Activated naive CD8-positive, alpha-beta T cell treated with anti-CD3 and anti-CD28 coated beads, Interleukin-2, amount 50 U/mL, for 24 hours (primary cell): ENCODE results near the gene ZNF28.
"Not testable (repeated sequence)": the region's sequence is repeated elsewhere in the genome, so short reads cannot be mapped to it uniquely, and the experiment has no call there.

Experiments used
- ATAC-seq: fragments of 150-1000 bp; cut with Tn5 transposase; one replicate; pipeline ENCODE4 v1.10.0; 2021
- DNase-seq: peaks from one replicate; pipeline ENCODE4 v3.0.0; 2021
- H3K27ac Mint-ChIP-seq: one replicate; pipeline ENCODE4 v1.8.0; 2021; ENCODE audit warnings: mild to moderate bottlenecking, mixed read lengths
- H3K27me3 Mint-ChIP-seq: one replicate; pipeline ENCODE4 v1.8.0; 2021; ENCODE audit warnings: mixed read lengths
- H3K36me3 Mint-ChIP-seq: one replicate; pipeline ENCODE4 v1.8.0; 2021; ENCODE audit warnings: low read depth, mixed read lengths
- H3K4me1 Mint-ChIP-seq: one replicate; pipeline ENCODE4 v1.8.0; 2021; ENCODE audit warnings: mixed read lengths
- H3K4me3 Mint-ChIP-seq: one replicate; pipeline ENCODE4 v1.8.0; 2021; ENCODE audit warnings: mild to moderate bottlenecking, moderate library complexity, mixed read lengths
- H3K9me3 Mint-ChIP-seq: one replicate; pipeline ENCODE4 v1.8.0; 2021; ENCODE audit warnings: mixed read lengths

The ZNF28 gene

GRCh38 chr19:52821204-52821960 lies at the start of gene ZNF28:
TSS of gene ZNF28 (minus strand) at chr19:52821633. CDS start at chr19:52817958, 3,675 bp downstream.
- H3K9me3 Mint-ChIP-seq: peaks cover 29% of the 10 kb centered on the region
- H3K27ac Mint-ChIP-seq: peak within 1 kb of the TSS; percentile 88
- peaks cover 11% of the 10 kb centered on the region for H3K4me1 Mint-ChIP-seq
- not testable (repeated sequence) for H3K27me3 Mint-ChIP-seq
- DNase-seq: peak; percentile 68
- peak within 1 kb of the TSS; percentile 95 for H3K4me3 Mint-ChIP-seq
- H3K36me3 Mint-ChIP-seq: peaks cover 35% of the 10 kb centered on the region
- ATAC-seq: peak; percentile 97

GRCh38 chr19:52868031-52868430 lies 46.6 kb upstream of the ZNF28 start:
- not testable (repeated sequence) for H3K4me1 Mint-ChIP-seq, H3K27me3 Mint-ChIP-seq, ATAC-seq, H3K4me3 Mint-ChIP-seq, DNase-seq, H3K27ac Mint-ChIP-seq
- peaks cover 24% of the 10 kb centered on the region for H3K36me3 Mint-ChIP-seq
- peaks cover 21% of the 10 kb centered on the region for H3K9me3 Mint-ChIP-seq

GRCh38 chr19:52857378-52858191 lies 36.2 kb upstream of the ZNF28 start, which contains the start of gene ZNF468:
TSS of gene ZNF468 (minus strand) at chr19:52857619. CDS start at chr19:52854272, 3,347 bp downstream.
- ATAC-seq: peak; percentile 98
- H3K4me3 Mint-ChIP-seq: peak within 1 kb of the TSS; percentile 96

GRCh38 chr19:52856540-52857377 lies 35.3 kb upstream of the ZNF28 start:
- H3K27me3 Mint-ChIP-seq: not testable (repeated sequence)
- DNase-seq (peak; percentile 10), ATAC-seq (peak; percentile 18)
- Mint-ChIP-seq H3K4me1 (peaks cover 22% of the 10 kb centered on the region), H3K36me3 (peaks cover 45% of the 10 kb centered on the region), H3K4me3 (peak overlapping the region; percentile 96), H3K9me3 (peaks cover 20% of the 10 kb centered on the region), H3K27ac (peak overlapping the region; percentile 89)

More at GRCh38 chr19:52857378-52858191, 36.2 kb upstream of the ZNF28 start, which contains the start of gene ZNF468:
- not testable (repeated sequence) for H3K27me3 Mint-ChIP-seq
- DNase-seq: peak; percentile 65
- peaks cover 22% of the 10 kb centered on the region for H3K4me1 Mint-ChIP-seq
- H3K36me3 Mint-ChIP-seq: peaks cover 43% of the 10 kb centered on the region
- peaks cover 23% of the 10 kb centered on the region for H3K9me3 Mint-ChIP-seq
- H3K27ac Mint-ChIP-seq: peak within 1 kb of the TSS; percentile 89

GRCh38 chr19:52847352-52847751 lies 25.9 kb upstream of the ZNF28 start:
- not testable (repeated sequence) for H3K4me3 Mint-ChIP-seq, ATAC-seq, DNase-seq, H3K4me1 Mint-ChIP-seq, H3K27ac Mint-ChIP-seq, H3K27me3 Mint-ChIP-seq
- Mint-ChIP-seq H3K9me3 (peaks cover 49% of the 10 kb centered on the region), H3K36me3 (peaks cover 95% of the 10 kb centered on the region)

- H3K4me1 Mint-ChIP-seq: not testable (repeated sequence)
These were observed 19.5 kb upstream of the ZNF28 start for GRCh38 chr19:52840825-52841465.

GRCh38 chr19:52834289-52834688 lies 12.9 kb upstream of the ZNF28 start:
- H3K4me3 Mint-ChIP-seq, DNase-seq, H3K27ac Mint-ChIP-seq, ATAC-seq, H3K27me3 Mint-ChIP-seq, H3K4me1 Mint-ChIP-seq: not testable (repeated sequence)
- Mint-ChIP-seq H3K9me3 (peaks cover 62% of the 10 kb centered on the region), H3K36me3 (peaks cover 56% of the 10 kb centered on the region)

More at GRCh38 chr19:52840825-52841465, 19.5 kb upstream of the ZNF28 start:
- not testable (repeated sequence) for ATAC-seq, DNase-seq, H3K27ac Mint-ChIP-seq, H3K27me3 Mint-ChIP-seq, H3K4me3 Mint-ChIP-seq
- Mint-ChIP-seq H3K36me3 (peaks cover 97% of the 10 kb centered on the region), H3K9me3 (peaks cover 72% of the 10 kb centered on the region)

GRCh38 chr19:52833541-52833940 lies 12.1 kb upstream of the ZNF28 start:
- Mint-ChIP-seq H3K36me3 (peaks cover 50% of the 10 kb centered on the region), H3K9me3 (peaks cover 60% of the 10 kb centered on the region)
- not testable (repeated sequence) for H3K4me1 Mint-ChIP-seq, ATAC-seq, H3K27ac Mint-ChIP-seq, H3K4me3 Mint-ChIP-seq, DNase-seq, H3K27me3 Mint-ChIP-seq

- H3K9me3 Mint-ChIP-seq: peaks cover 38% of the 10 kb centered on the region
- not testable (repeated sequence) for H3K4me3 Mint-ChIP-seq, H3K4me1 Mint-ChIP-seq, ATAC-seq, DNase-seq, H3K27ac Mint-ChIP-seq, H3K27me3 Mint-ChIP-seq
- peaks cover 21% of the 10 kb centered on the region for H3K36me3 Mint-ChIP-seq
These were observed 8.4 kb upstream of the ZNF28 start for GRCh38 chr19:52829866-52830265.

GRCh38 chr19:52825765-52826164 lies 4.3 kb upstream of the ZNF28 start:
- H3K4me3 Mint-ChIP-seq: no peak overlapping the region

GRCh38 chr19:52823676-52824075 lies 2.2 kb upstream of the ZNF28 start:
- H3K9me3 Mint-ChIP-seq: peaks cover 25% of the 10 kb centered on the region
- DNase-seq (no peak), ATAC-seq (no peak)
- no peak overlapping the region for H3K4me3 Mint-ChIP-seq
- peaks cover 15% of the 10 kb centered on the region for H3K36me3 Mint-ChIP-seq
- H3K27ac Mint-ChIP-seq: no peak overlapping the region
- H3K27me3 Mint-ChIP-seq: no peaks in the 10 kb centered on the region
- H3K4me1 Mint-ChIP-seq: peaks cover 11% of the 10 kb centered on the region

More at GRCh38 chr19:52825765-52826164, 4.3 kb upstream of the ZNF28 start:
- Mint-ChIP-seq H3K36me3 (peaks cover 9% of the 10 kb centered on the region), H3K4me1 (peaks cover 2% of the 10 kb centered on the region), H3K27me3 (no peaks in the 10 kb centered on the region), H3K9me3 (peaks cover 26% of the 10 kb centered on the region), H3K27ac (no peak overlapping the region)
- ATAC-seq: no peak
- no peak for DNase-seq

- H3K9me3 Mint-ChIP-seq: peaks cover 29% of the 10 kb centered on the region
- peak; percentile 13 for DNase-seq
- peak; percentile 20 for ATAC-seq
These were observed 795 bp downstream of the ZNF28 start for GRCh38 chr19:52820472-52821203.

GRCh38 chr19:52809801-52810200 lies 11.6 kb downstream of the ZNF28 start:
- Mint-ChIP-seq H3K27me3 (no peaks in the 10 kb centered on the region), H3K4me3 (no peak overlapping the region), H3K9me3 (peaks cover 38% of the 10 kb centered on the region), H3K27ac (no peak overlapping the region), H3K36me3 (peaks cover 69% of the 10 kb centered on the region), H3K4me1 (no peaks in the 10 kb centered on the region)
- ATAC-seq: no peak
- DNase-seq: no peak

More at GRCh38 chr19:52820472-52821203, 795 bp downstream of the ZNF28 start:
- Mint-ChIP-seq H3K4me3 (peak overlapping the region; percentile 95), H3K27ac (peak overlapping the region; percentile 88), H3K4me1 (peaks cover 11% of the 10 kb centered on the region), H3K36me3 (peaks cover 42% of the 10 kb centered on the region)
- not testable (repeated sequence) for H3K27me3 Mint-ChIP-seq
